ENCODE results near the gene ZNF827.

GRCh38 chr4:145935253-145936141 is 3.1 kb downstream of the ZNF827 start:
- TF ChIP-seq ZNF274 (IDR thresholded peaks at IDR 0.05; ENCODE audit: low read depth, low read length) (no peak), SUZ12 (IDR thresholded peaks at IDR 0.05; ENCODE audit: extremely low read depth, insufficient read depth, insufficient read length) (no peak), YY1 (IDR thresholded peaks at IDR 0.05; ENCODE audit: insufficient read depth, insufficient read length) (no peak)

All from NT2/D1 (cell line).